Measurements from ENCODE around the gene CPNE5.

DNA sequence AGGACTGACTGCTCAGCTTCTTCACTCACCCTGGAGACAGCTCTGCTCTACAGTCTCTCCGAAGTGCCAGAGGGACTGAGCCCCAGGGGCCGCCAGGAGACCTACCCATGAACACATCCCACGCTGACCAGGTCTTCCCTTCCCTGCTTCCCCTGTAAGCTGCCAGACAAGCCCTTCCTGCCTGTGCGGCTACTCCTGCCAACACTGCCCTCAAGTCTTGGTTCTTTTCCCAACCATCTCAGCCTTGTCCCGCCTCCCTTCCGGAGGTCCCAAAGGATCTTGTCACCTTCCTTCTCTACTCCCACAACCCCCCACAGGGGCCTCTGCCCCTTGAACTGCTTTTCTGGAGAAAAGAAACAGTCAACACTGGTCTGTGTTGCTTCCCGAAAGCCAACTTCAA is 15.0 kb downstream of the CPNE5 start:
- no peak for TF ChIP-seq CTCF (IDR thresholded peaks at IDR 0.05)
- no peak for TF ChIP-seq POLR2AphosphoS5 (IDR thresholded peaks at IDR 0.05; ENCODE audit: low read depth, low read length)
- no peak for TF ChIP-seq REST (IDR thresholded peaks at IDR 0.05; ENCODE audit: low read depth, low read length)
- TF ChIP-seq, protein P1, sequence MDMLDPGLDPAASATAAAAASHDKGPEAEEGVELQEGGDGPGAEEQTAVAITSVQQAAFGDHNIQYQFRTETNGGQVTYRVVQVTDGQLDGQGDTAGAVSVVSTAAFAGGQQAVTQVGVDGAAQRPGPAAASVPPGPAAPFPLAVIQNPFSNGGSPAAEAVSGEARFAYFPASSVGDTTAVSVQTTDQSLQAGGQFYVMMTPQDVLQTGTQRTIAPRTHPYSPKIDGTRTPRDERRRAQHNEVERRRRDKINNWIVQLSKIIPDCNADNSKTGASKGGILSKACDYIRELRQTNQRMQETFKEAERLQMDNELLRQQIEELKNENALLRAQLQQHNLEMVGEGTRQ (IDR thresholded peaks at IDR 0.05; ENCODE audit: borderline replicate concordance, low read depth, low read length) = no peak
- TF ChIP-seq MAX (IDR thresholded peaks at IDR 0.05; ENCODE audit: low read depth) = no peak
- TF ChIP-seq GATA2 (CRISPR knock-in tag; IDR thresholded peaks at IDR 0.05) = no peak
- no peak for TF ChIP-seq EP300 (IDR thresholded peaks at IDR 0.05; ENCODE audit: borderline replicate concordance in 1 of 2, low read depth in 1 of 2, low read length in 1 of 2)
